Nephron (organoid): ENCODE data around the gene PTPRE.

Experiments
- H3K27ac Mint-ChIP-seq, 3 experiments: 2 replicates each; pipeline ENCODE4 v1.8.0; 2020; ENCODE audit warnings: mixed read lengths in 3 of 3, mild to moderate bottlenecking in 2 of 3, moderate library complexity in 1 of 3
- H3K27me3 Mint-ChIP-seq: 2 replicates; pipeline ENCODE4 v1.8.0; 2021; ENCODE audit warnings: low read depth, mild to moderate bottlenecking, moderate library complexity, mixed read lengths
- H3K36me3 Mint-ChIP-seq: 2 replicates; pipeline ENCODE4 v1.8.0; 2020; ENCODE audit warnings: low read depth, mixed read lengths
- H3K4me1 Mint-ChIP-seq: 2 replicates; pipeline ENCODE4 v1.8.0; 2020; ENCODE audit warnings: mixed read lengths
- H3K4me3 Mint-ChIP-seq, 3 experiments: 2 replicates each; pipeline ENCODE4 v1.8.0; 2020; ENCODE audit warnings: mild to moderate bottlenecking in 3 of 3, mixed read lengths in 3 of 3, moderate library complexity in 2 of 3
- H3K9me3 Mint-ChIP-seq: 2 replicates; pipeline ENCODE4 v1.8.0; 2020; ENCODE audit warnings: mixed read lengths
- CTCF ChIP-seq, 3 experiments: fragments of 200-600 bp; sonication (generic); IDR thresholded peaks; one replicate each; pipeline ENCODE4 v1.5.0; 2021; ENCODE audit warnings: antibody characterized with exemption in 3 of 3; ENCODE audit not compliant: unreplicated experiment in 3 of 3

The PTPRE gene

DNA sequence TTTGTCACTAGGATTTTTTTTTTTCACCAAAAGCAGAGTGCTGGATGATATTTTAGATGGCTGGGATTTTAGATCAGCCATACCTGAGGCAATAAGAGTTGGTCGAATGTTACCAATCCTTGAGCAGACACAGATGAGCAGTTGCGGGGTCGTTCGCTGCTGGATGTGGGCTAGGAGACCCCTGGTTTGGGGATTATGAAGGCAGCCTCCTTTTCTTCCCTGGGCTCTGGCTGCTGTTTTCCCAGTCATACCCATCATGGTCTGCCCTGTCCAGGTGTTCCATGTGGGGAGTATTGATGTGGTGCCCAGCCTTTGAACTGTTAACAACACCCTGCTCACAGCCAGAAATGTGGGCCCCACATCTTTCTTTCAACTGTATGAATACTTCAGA, 5.0 kb downstream of the PTPRE start:
- Mint-ChIP-seq H3K9me3 (no peaks in the 10 kb centered on the region), H3K36me3 (no peaks in the 10 kb centered on the region), H3K4me1 (no peaks in the 10 kb centered on the region), H3K4me3 (no peak overlapping the region), H3K27ac (no peak overlapping the region), H3K27me3 (peaks cover 25% of the 10 kb centered on the region)
- TF ChIP-seq CTCF (IDR thresholded peaks at IDR 0.05; ENCODE audit: unreplicated experiment in 3 of 3): no peak

GRCh38 chr10:127912607-127913367, 5.9 kb downstream of the PTPRE start:
- no peak overlapping the region for H3K4me3 Mint-ChIP-seq
- peaks cover 25% of the 10 kb centered on the region for H3K27me3 Mint-ChIP-seq
- H3K36me3 Mint-ChIP-seq: no peaks in the 10 kb centered on the region
- no peaks in the 10 kb centered on the region for H3K4me1 Mint-ChIP-seq
- H3K27ac Mint-ChIP-seq: no peak overlapping the region
- no peak for TF ChIP-seq CTCF (IDR thresholded peaks at IDR 0.05; ENCODE audit: unreplicated experiment in 3 of 3)
- no peaks in the 10 kb centered on the region for H3K9me3 Mint-ChIP-seq

DNA sequence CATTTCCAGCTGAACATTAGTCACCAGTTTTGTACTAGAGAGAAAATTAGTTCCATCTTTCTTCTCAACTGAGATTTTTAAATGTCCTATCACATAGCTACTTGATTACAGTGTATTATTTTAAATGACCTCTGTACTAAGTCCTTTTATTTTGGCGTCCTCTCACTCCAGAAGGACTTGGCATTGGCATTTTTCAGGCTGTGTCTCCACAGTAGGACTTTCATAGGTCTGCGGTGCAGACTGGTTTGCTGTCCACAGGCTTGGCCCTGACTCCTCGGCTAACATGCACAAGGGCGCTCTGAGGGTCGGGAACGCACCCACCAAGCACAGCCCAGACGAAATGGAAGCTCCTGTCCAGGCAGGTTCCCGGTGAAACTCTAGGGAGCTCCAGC, 6.5 kb downstream of the PTPRE start:
- no peak overlapping the region for H3K27ac Mint-ChIP-seq
- no peak for TF ChIP-seq CTCF (IDR thresholded peaks at IDR 0.05; ENCODE audit: unreplicated experiment in 3 of 3)
- peaks cover 20% of the 10 kb centered on the region for H3K27me3 Mint-ChIP-seq
- no peaks in the 10 kb centered on the region for H3K36me3 Mint-ChIP-seq
- H3K9me3 Mint-ChIP-seq: no peaks in the 10 kb centered on the region
- no peaks in the 10 kb centered on the region for H3K4me1 Mint-ChIP-seq
- no peak overlapping the region for H3K4me3 Mint-ChIP-seq

GRCh38 chr10:127915324-127915723, 8.4 kb downstream of the PTPRE start:
- Mint-ChIP-seq H3K4me1 (no peaks in the 10 kb centered on the region), H3K9me3 (no peaks in the 10 kb centered on the region), H3K27me3 (peaks cover 11% of the 10 kb centered on the region), H3K27ac (no peak overlapping the region), H3K36me3 (no peaks in the 10 kb centered on the region), H3K4me3 (no peak overlapping the region)
- TF ChIP-seq CTCF (IDR thresholded peaks at IDR 0.05; ENCODE audit: unreplicated experiment in 3 of 3): no peak

DNA sequence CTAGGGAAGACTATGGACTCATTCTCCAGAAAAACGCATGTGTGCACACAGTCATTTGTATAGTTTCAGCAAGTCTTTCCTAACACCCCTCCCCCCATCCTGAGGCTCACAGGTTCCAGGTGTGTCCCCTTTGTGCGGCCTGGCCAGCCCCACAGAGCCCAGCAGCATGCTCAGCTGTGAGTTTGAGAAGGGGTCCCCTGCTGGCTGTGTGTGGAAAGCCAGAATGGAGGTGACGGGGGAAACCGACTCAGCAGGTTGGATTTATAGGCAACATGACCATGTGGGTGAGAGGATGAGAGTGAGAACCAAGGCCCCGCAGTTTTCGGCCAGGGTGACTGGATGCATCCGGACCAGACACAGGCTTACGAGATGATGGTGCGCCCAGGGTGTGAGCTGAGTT, 9.9 kb downstream of the PTPRE start:
- Mint-ChIP-seq H3K36me3 (no peaks in the 10 kb centered on the region), H3K4me3 (no peak overlapping the region), H3K4me1 (no peaks in the 10 kb centered on the region), H3K27me3 (peaks cover 10% of the 10 kb centered on the region), H3K9me3 (no peaks in the 10 kb centered on the region), H3K27ac (no peak overlapping the region)
- TF ChIP-seq CTCF (IDR thresholded peaks at IDR 0.05; ENCODE audit: unreplicated experiment in 3 of 3): no peak

- TF ChIP-seq CTCF (IDR thresholded peaks at IDR 0.05; ENCODE audit: unreplicated experiment in 3 of 3): no peak
- H3K36me3 Mint-ChIP-seq: no peaks in the 10 kb centered on the region
- no peak overlapping the region for H3K27ac Mint-ChIP-seq
Observed at GRCh38 chr10:127918572-127918971, 11.7 kb downstream of the PTPRE start.

More at GRCh38 chr10:127918572-127918971, 11.7 kb downstream of the PTPRE start:
- H3K9me3 Mint-ChIP-seq: no peaks in the 10 kb centered on the region
- H3K4me3 Mint-ChIP-seq: no peak overlapping the region
- H3K27me3 Mint-ChIP-seq: peaks cover 11% of the 10 kb centered on the region
- no peaks in the 10 kb centered on the region for H3K4me1 Mint-ChIP-seq
